BLaER1 (cell line): ENCODE results near the gene PAFAH2.

Experiments
- H3K27ac ChIP-seq: shearing (Covaris generic); formaldehyde crosslinking; 2 replicates; pipeline ENCODE4 v1.8.1; 2022
- H3K27me3 ChIP-seq: shearing (Covaris generic); formaldehyde crosslinking; 2 replicates; pipeline ENCODE4 v1.8.1; 2022
- H3K36me3 ChIP-seq: shearing (Covaris generic); formaldehyde crosslinking; 2 replicates; pipeline ENCODE4 v1.8.1; 2022
- H3K4me1 ChIP-seq: shearing (Covaris generic); formaldehyde crosslinking; 2 replicates; pipeline ENCODE4 v1.8.1; 2022
- H3K4me2 ChIP-seq: shearing (Covaris generic); formaldehyde crosslinking; 2 replicates; pipeline ENCODE4 v1.8.1; 2022
- H3K4me3 ChIP-seq: shearing (Covaris generic); formaldehyde crosslinking; 2 replicates; pipeline ENCODE4 v1.8.1; 2022
- H3K9ac ChIP-seq: shearing (Covaris generic); formaldehyde crosslinking; 2 replicates; pipeline ENCODE4 v1.8.1; 2022
- H3K9me3 ChIP-seq: shearing (Covaris generic); formaldehyde crosslinking; 2 replicates; pipeline ENCODE4 v1.8.1; 2022
- H4K20me1 ChIP-seq: shearing (Covaris generic); formaldehyde crosslinking; 2 replicates; pipeline ENCODE4 v1.8.1; 2022
- Cebpa-rat ChIP-seq: shearing (Covaris generic); IDR thresholded peaks from 2 replicates; pipeline ENCODE4 v1.8.1; 2022

The PAFAH2 gene

DNA sequence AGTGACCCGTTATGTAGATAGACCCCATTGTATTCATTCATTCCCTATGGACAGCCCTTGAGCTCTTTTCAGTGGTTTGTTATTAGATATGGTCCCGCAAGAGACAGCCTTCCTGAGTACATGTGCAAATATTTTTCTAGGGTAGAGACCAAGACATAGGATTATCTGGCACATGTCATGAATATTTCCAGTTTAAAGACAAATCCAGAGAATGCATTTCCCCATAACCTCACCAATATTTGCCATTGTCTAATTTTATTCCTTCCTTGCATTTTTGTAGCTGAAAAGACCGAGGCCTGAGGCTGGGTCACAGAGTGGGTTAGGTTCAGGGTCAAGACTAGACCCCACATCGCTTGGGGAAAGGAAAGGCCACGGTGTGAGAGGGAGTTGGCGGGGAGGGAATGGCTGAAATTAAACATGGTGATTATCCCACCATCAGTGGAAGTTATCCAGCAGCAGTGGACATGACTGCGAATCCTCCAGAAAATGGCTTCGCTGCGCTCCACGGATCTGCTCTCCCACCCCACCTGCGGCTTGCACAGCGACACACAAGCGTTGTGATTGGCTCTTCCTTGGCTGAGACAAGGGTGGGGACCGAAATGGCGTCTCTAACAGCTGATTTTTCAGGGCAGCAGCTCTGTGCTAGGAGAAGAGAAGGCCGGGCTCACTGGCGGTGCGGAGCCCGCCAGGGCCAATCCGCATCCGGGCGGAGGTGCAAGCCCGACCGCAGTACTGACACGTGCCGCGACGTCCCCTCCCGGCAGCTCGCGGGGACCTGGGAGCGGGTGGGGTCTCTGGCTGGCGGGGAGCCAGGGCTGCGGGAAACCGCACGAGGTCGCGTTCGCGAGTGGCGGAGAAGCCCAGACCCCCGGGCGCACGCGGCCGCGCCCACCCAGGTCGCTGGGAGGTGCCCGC is 75.5 kb downstream of the PAFAH2 start:
- Histone ChIP-seq H3K4me1 (peaks cover 17% of the 10 kb centered on the region), H4K20me1 (peaks cover 7% of the 10 kb centered on the region; the same call in 1 of the 2 replicates), H3K4me2 (peak overlapping the region; percentile 72), H3K27me3 (peaks cover 53% of the 10 kb centered on the region), H3K36me3 (no peaks in the 10 kb centered on the region), H3K4me3 (peak overlapping the region; percentile 59), H3K9me3 (0 out of 2 replicates have a peak, but pooled peaks cover 7% of the 10 kb centered on the region), H3K9ac (no peak overlapping the region), H3K27ac (no peak overlapping the region)
- TF ChIP-seq Cebpa-rat, result no peak

DNA sequence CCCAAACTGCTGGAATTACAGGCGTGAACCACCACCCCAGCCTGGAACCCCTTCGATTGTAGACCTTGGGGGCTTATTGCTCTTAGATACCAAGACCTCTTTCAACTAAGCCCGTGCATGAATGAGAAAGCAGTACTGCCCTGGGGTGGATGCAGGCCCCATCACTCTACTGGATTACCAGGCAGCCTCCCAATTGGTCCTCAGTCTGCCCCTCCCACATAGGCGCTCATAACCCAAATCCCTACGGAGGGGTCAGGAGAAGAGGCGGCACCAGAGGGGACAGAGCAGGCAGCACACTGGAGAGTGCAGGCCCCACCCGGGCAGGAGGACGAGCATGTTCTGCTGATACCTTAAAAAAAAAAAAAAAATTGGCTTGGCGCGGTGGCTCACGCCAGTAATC is 79.2 kb downstream of the PAFAH2 start:
- Histone ChIP-seq H3K27ac (no peak overlapping the region), H3K36me3 (no peaks in the 10 kb centered on the region), H4K20me1 (peaks cover 7% of the 10 kb centered on the region; the same call in 1 of the 2 replicates), H3K27me3 (peaks cover 37% of the 10 kb centered on the region), H3K4me2 (no peak overlapping the region), H3K9ac (no peak overlapping the region), H3K4me3 (no peak overlapping the region), H3K4me1 (peaks cover 11% of the 10 kb centered on the region), H3K9me3 (0 out of 2 replicates have a peak, but pooled peaks cover 7% of the 10 kb centered on the region)
- TF ChIP-seq Cebpa-rat, result no peak

DNA sequence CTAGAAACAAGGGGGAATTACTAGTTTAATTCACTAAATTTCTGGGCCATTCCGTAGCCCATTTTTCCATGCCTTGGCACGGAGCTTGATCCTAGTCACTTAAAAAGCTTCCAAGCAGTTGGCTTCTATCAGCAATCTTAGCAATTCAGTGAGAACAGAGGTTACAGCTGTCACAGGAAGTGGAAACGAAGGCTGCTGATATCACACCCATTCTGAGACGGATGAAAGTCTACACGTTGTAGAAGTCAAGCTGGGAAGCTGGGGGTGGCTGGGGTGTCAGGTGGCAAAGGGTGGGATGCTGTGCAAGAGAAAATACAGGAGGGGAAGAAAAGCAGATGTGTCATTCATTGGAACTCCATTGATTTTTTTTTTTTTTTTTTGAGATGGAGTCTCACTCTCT is 79.9 kb downstream of the PAFAH2 start:
- Histone ChIP-seq H3K27ac (no peak overlapping the region), H3K4me3 (no peak overlapping the region), H3K36me3 (no peaks in the 10 kb centered on the region), H3K4me1 (peaks cover 9% of the 10 kb centered on the region), H3K9me3 (0 out of 2 replicates have a peak, but pooled peaks cover 7% of the 10 kb centered on the region), H3K9ac (no peak overlapping the region), H4K20me1 (peaks cover 5% of the 10 kb centered on the region; the same call in 1 of the 2 replicates), H3K27me3 (peaks cover 31% of the 10 kb centered on the region), H3K4me2 (no peak overlapping the region)
- no peak for TF ChIP-seq Cebpa-rat

DNA sequence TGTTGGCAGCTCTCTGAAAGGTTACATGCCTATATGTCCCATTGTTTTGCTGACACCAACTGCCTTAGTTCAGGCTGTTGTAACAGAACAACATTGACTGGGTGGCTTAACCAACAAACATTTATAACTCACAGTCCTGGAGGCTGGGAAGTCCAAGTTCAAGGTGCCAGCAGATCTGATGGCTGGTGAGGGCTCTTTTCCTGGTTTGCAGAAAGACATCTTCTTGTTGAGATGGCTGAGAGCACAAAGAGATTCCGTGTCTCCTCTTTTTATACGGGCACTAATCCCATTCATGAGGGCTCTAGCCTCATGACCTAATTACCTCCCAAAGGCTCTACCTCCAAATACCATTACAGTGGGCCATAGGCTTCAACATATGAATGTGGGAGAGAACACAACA is 81.4 kb downstream of the PAFAH2 start:
- Histone ChIP-seq H4K20me1 (no peaks in the 10 kb centered on the region), H3K36me3 (no peaks in the 10 kb centered on the region), H3K9ac (no peak overlapping the region), H3K9me3 (no peaks in the 10 kb centered on the region), H3K4me2 (no peak overlapping the region), H3K27ac (no peak overlapping the region), H3K4me1 (no peaks in the 10 kb centered on the region), H3K27me3 (peaks cover 16% of the 10 kb centered on the region), H3K4me3 (no peak overlapping the region)
- no peak for TF ChIP-seq Cebpa-rat

DNA sequence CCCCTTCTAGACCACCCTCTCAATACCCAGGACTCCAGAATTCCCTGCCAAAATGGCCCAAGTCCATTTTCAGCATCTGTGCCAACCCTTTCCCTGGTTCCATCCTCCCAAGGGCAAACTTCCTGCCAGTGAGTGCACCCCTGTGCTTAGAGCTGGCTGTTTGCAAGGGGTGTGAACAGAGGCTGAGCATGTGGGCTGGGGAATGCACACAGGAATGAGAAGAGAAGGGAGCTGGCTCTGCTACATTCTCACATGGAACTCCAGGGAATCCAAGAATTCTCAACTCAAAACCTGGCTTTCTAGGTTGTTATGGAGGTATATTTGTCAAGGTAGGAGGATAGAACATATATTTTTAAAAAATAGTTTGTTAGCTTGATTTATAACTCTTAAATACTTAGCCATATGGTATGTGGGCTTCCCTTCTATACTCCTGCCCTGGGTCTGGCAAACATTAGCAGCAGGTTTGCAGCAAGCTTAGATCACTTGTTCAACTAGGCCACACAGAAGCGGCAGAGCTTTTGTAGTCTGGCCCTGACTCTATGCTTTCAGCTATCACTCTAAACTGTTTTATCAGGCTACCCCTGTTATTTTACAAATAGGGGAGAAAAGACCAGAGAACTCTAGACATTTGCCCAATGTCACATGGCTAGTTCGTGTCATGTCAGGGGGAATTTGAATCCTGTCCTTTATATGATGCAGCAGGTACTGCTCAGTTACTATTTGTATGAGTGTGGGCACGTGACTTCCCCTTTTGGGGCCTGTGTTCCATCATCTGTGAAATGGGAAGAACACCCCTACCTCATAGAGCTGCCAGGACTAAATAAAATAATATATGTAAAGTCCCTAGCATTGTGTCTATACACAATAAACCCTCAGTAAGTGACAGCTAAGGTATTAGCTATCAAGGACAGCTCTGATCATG is 83.5 kb downstream of the PAFAH2 start:
- no peaks in the 10 kb centered on the region for H3K4me1 ChIP-seq
- H3K4me2 ChIP-seq, result no peak overlapping the region
- H4K20me1 ChIP-seq, result no peaks in the 10 kb centered on the region
- no peak overlapping the region for H3K27ac ChIP-seq
- H3K27me3 ChIP-seq, result no peaks in the 10 kb centered on the region
- H3K9ac ChIP-seq, result no peak overlapping the region
- TF ChIP-seq Cebpa-rat, result no peak
- no peak overlapping the region for H3K4me3 ChIP-seq
- H3K9me3 ChIP-seq, result no peaks in the 10 kb centered on the region
- no peaks in the 10 kb centered on the region for H3K36me3 ChIP-seq

DNA sequence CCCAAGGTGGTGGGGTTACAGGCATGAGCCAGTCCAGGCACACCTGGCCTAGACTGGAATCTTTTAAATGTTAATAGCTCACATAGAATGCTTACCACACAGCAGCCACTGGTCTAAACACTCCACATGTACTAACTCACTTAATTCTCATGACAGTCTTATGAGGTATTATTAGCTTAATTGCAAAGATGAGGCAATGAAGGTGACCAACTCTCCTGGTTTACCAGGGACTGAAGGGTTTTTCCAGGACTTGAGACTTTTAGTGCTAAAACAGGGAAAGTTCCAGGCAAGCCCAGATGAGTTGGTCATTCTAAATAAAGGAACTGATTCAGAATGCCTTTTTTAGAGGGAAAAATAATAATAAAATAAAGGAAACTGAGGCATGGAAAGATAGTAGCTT is 84.7 kb downstream of the PAFAH2 start:
- no peaks in the 10 kb centered on the region for H4K20me1 ChIP-seq
- no peaks in the 10 kb centered on the region for H3K4me1 ChIP-seq
- no peak overlapping the region for H3K4me2 ChIP-seq
- H3K27ac ChIP-seq, result no peak overlapping the region
- H3K36me3 ChIP-seq, result no peaks in the 10 kb centered on the region
- no peak for TF ChIP-seq Cebpa-rat
- no peak overlapping the region for H3K9ac ChIP-seq
- H3K27me3 ChIP-seq, result no peaks in the 10 kb centered on the region
- no peak overlapping the region for H3K4me3 ChIP-seq
- no peaks in the 10 kb centered on the region for H3K9me3 ChIP-seq

DNA sequence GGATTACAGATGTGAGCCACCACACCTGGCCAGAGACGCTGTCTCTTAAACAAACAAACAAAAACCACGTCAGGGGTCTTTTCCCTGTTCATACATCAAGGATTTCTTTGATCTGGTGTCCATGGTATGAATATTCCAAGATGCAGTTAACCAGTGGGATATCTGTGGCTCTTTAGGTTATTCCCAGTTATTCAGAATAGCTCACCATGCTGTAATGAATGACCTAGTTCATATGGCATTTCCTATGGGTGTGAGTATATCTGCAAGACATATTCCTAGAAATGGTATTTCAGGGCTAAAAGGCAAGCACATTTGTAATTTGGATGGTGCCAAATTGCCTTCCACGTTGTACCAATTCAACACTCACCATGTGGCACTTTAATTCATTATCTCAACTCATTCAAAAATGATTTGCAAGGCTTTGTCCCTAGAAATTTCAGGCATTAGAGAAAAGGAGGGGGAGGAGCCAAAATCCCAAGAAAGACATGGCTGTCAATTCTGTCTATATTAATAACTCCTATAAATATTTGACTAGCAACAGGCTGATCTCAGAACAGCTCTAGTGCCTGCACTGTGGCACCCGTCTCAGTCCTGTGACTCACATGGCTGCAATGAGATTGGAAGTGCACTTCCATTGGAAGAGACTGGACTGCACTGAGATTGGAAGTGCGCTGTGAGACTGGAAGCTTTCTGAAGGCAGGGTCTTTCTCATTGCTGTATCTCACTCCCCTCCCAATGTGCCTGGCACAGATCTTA is 85.6 kb downstream of the PAFAH2 start:
- Histone ChIP-seq H3K27ac (no peak overlapping the region), H3K4me2 (no peak overlapping the region)
- no peak for TF ChIP-seq Cebpa-rat

DNA sequence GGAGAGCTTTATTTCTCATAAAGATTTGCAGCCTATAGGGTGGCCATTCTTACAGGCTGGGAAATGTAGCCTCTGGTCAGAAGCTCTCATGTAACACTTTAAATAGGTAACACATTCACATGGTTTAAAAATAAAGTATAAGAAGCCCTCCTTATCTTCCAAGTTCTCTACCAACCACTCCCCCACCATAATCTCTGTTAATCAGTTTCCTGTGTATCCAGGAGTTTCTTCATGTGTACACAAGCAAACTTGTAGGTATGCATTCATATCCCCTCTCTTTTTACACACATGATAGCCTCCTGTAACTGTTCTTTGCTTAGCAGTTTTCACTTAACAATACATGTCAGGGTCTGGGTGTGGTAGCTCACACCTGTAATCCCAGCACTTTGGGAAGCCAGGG is 86.7 kb downstream of the PAFAH2 start:
- Histone ChIP-seq H3K4me1 (peaks cover 15% of the 10 kb centered on the region), H3K27me3 (no peaks in the 10 kb centered on the region)
- TF ChIP-seq Cebpa-rat, result no peak

More for the DNA sequence above, 85.6 kb downstream of the PAFAH2 start:
- H3K36me3 ChIP-seq, result no peaks in the 10 kb centered on the region
- no peaks in the 10 kb centered on the region for H3K27me3 ChIP-seq
- H3K9ac ChIP-seq, result no peak overlapping the region
- H4K20me1 ChIP-seq, result no peaks in the 10 kb centered on the region
- no peak overlapping the region for H3K4me3 ChIP-seq
- H3K4me1 ChIP-seq, result peaks cover 7% of the 10 kb centered on the region
- H3K9me3 ChIP-seq, result no peaks in the 10 kb centered on the region

More for the DNA sequence above, 86.7 kb downstream of the PAFAH2 start:
- Histone ChIP-seq H3K27ac (no peak overlapping the region), H3K4me2 (no peak overlapping the region), H3K4me3 (no peak overlapping the region), H3K36me3 (no peaks in the 10 kb centered on the region), H3K9ac (no peak overlapping the region), H3K9me3 (no peaks in the 10 kb centered on the region), H4K20me1 (no peaks in the 10 kb centered on the region)
